ENCODE data around the gene WIPI1.

GRCh38 chr17:68394608-68395331 lies 62.5 kb downstream of the WIPI1 start:
- no peak for TF ChIP-seq CTCF (IDR thresholded peaks at IDR 0.05; ENCODE audit: low read length)
- TF ChIP-seq EZH2 (IDR thresholded peaks at IDR 0.05; ENCODE audit: borderline replicate concordance, low read length): no peak
